IMR-90 (cell line): ENCODE data around the gene SLC24A3. TPM values are rescaled to one million over a fixed set of nuclear protein-coding genes. Genes with fewer than 3 reads are reported as not detected.

Experiments used
- ATAC-seq: fragments of 200-7000 bp; cut with Tn5 transposase; 2 replicates; pipeline ENCODE4 v1.9.1; 2020; ENCODE audit warnings: low read depth, mild to moderate bottlenecking, moderate library complexity
- BruUV-seq: library from RNA; stranded (reverse); fragments of 400-500 nt; replicated peaks from 2 replicates; lab custom pipeline; 2021; lab: Mats Ljungman, UMichigan
- CTCF ChIA-PET: fragments of 300-600 bp; formaldehyde crosslinking; extraction: SDS; loops from one replicate; lab custom pipeline; 2021; ENCODE audit warnings: antibody characterized with exemption; lab: Yijun Ruan, JAX
- POLR2A ChIA-PET: fragments of 300-600 bp; sonication (Branson Sonifier 250); formaldehyde crosslinking; loops from one replicate; lab custom pipeline; 2022; ENCODE audit warnings: antibody characterized with exemption; ENCODE audit not compliant: unreplicated experiment; lab: Charles Lee
- DNase-seq: peaks from one replicate; pipeline ENCODE4 v3.0.0; 2013
- H2AFZ ChIP-seq: replicated peaks from 2 replicates; pipeline ENCODE3; 2013; ENCODE audit warnings: low read length, mild to moderate bottlenecking; ENCODE audit not compliant: poor library complexity
- H2AK5ac ChIP-seq: 2 replicates; pipeline ENCODE4 v1.6.1; 2013; ENCODE audit warnings: low read depth, low read length, inconsistent platforms
- H2AK9ac ChIP-seq: replicated peaks from 2 replicates; pipeline ENCODE3; 2013; ENCODE audit warnings: mild to moderate bottlenecking, low read depth, low read length, moderate library complexity; ENCODE audit not compliant: poor library complexity
- H2BK120ac ChIP-seq: 2 replicates; pipeline ENCODE4 v1.6.1; 2013; ENCODE audit warnings: low read depth, low read length, inconsistent platforms
- H2BK15ac ChIP-seq: 3 replicates; pipeline ENCODE4 v1.6.1; 2013; ENCODE audit warnings: low read depth, low read length, inconsistent platforms
- H2BK20ac ChIP-seq: 2 replicates; pipeline ENCODE4 v1.6.1; 2013; ENCODE audit warnings: low read depth, mild to moderate bottlenecking, inconsistent platforms, low read length, moderate library complexity
- H2BK5ac ChIP-seq: 2 replicates; pipeline ENCODE4 v1.6.1; 2013; ENCODE audit warnings: mild to moderate bottlenecking, low read depth, low read length, inconsistent platforms; ENCODE audit not compliant: poor library complexity, severe bottlenecking
- H3K14ac ChIP-seq: replicated peaks from 2 replicates; pipeline ENCODE4 v1.6.1; 2013; ENCODE audit warnings: low read depth, low read length, inconsistent platforms
- H3K18ac ChIP-seq: 2 replicates; pipeline ENCODE4 v1.6.1; 2013; ENCODE audit warnings: low read depth, low read length, control low read depth
- H3K23ac ChIP-seq: 2 replicates; pipeline ENCODE4 v1.6.1; 2013; ENCODE audit warnings: low read depth, low read length, inconsistent platforms
- H3K27ac ChIP-seq: 2 replicates; pipeline ENCODE4 v1.5.1; 2013; ENCODE audit warnings: mild to moderate bottlenecking, control low read depth, low read length; ENCODE audit not compliant: insufficient read depth
- H3K27me3 ChIP-seq: 2 replicates; pipeline ENCODE4 v1.6.1; 2013; ENCODE audit warnings: low read length; ENCODE audit not compliant: control insufficient read depth, insufficient read depth
- H3K36me3 ChIP-seq: 2 replicates; pipeline ENCODE4 v1.6.1; 2013; ENCODE audit warnings: low read length, mixed read lengths; ENCODE audit not compliant: control insufficient read depth, insufficient read depth
- H3K4ac ChIP-seq: 2 replicates; pipeline ENCODE4 v1.6.1; 2013; ENCODE audit warnings: low read depth, low read length, inconsistent platforms
- H3K4me1 ChIP-seq: 2 replicates; pipeline ENCODE4 v1.6.1; 2013; ENCODE audit warnings: low read length, mixed read lengths; ENCODE audit not compliant: control insufficient read depth, insufficient read depth
- H3K4me2 ChIP-seq: 2 replicates; pipeline ENCODE4 v1.6.1; 2013; ENCODE audit warnings: low read depth, mild to moderate bottlenecking, control low read depth, low read length, moderate library complexity
- H3K4me3 ChIP-seq: 2 replicates; pipeline ENCODE4 v1.5.1; 2013; ENCODE audit warnings: low read depth, mild to moderate bottlenecking, control low read depth, low read length, moderate library complexity; ENCODE audit not compliant: insufficient read depth
- H3K56ac ChIP-seq: 2 replicates; pipeline ENCODE4 v1.6.1; 2013; ENCODE audit warnings: low read length, inconsistent platforms; ENCODE audit not compliant: insufficient read depth; ENCODE audit errors: extremely low read depth
- H3K79me1 ChIP-seq, 2 experiments: 2 replicates each; pipeline ENCODE4 v1.6.1; 2013; ENCODE audit warnings: low read length in 2 of 2, inconsistent platforms in 1 of 2, low read depth in 1 of 2
- H3K9ac ChIP-seq: 2 replicates; pipeline ENCODE4 v1.6.1; 2013; ENCODE audit warnings: low read depth, low read length, control low read depth
- H3K9me1 ChIP-seq: 2 replicates; pipeline ENCODE4 v1.6.1; 2013; ENCODE audit warnings: low read length, inconsistent platforms; ENCODE audit not compliant: insufficient read depth
- H3K9me3 ChIP-seq: 2 replicates; pipeline ENCODE4 v1.6.1; 2013; ENCODE audit warnings: low read length; ENCODE audit not compliant: control insufficient read depth, insufficient read depth
- H4K20me1 ChIP-seq: 2 replicates; pipeline ENCODE4 v1.6.1; 2013; ENCODE audit warnings: low read length, inconsistent platforms; ENCODE audit not compliant: insufficient read depth
- H4K5ac ChIP-seq: 2 replicates; pipeline ENCODE4 v1.6.1; 2013; ENCODE audit warnings: mild to moderate bottlenecking, low read depth, low read length, control low read depth
- H4K8ac ChIP-seq, 2 experiments: 2 replicates each; pipeline ENCODE4 v1.6.1; 2013; ENCODE audit warnings: low read depth in 2 of 2, low read length in 2 of 2, control low read depth in 1 of 2, inconsistent platforms in 1 of 2
- H4K91ac ChIP-seq: 2 replicates; pipeline ENCODE4 v1.6.1; 2013; ENCODE audit warnings: low read depth, low read length, inconsistent platforms; ENCODE audit not compliant: insufficient read depth
- BHLHE40 ChIP-seq: fragments of 150-350 bp; IDR thresholded peaks from 2 replicates; pipeline ENCODE4 v1.6.1; 2016; ENCODE audit warnings: mild to moderate bottlenecking, low read depth, low read length
- CEBPB ChIP-seq: IDR thresholded peaks from 2 replicates; pipeline ENCODE4 v1.6.1; 2012; ENCODE audit warnings: low read depth, low read length, improper control_type of control experiment
- CTCF ChIP-seq: conservative IDR thresholded peaks from 2 replicates; pipeline ENCODE4 v1.5.1; 2012; ENCODE audit warnings: mild to moderate bottlenecking, low read depth, low read length, improper control_type of control experiment
- FOS ChIP-seq: fragments of 150-350 bp; IDR thresholded peaks from 2 replicates; pipeline ENCODE4 v1.6.1; 2016; ENCODE audit warnings: low read depth, low read length
- MAFK ChIP-seq: IDR thresholded peaks from 2 replicates; pipeline ENCODE4 v1.6.1; 2012; ENCODE audit warnings: low read depth, low read length, improper control_type of control experiment
- MAZ ChIP-seq: IDR thresholded peaks from 2 replicates; pipeline ENCODE4 v1.6.1; 2012; ENCODE audit warnings: low read depth, mild to moderate bottlenecking, low read length, improper control_type of control experiment, moderate library complexity, borderline replicate concordance
- MXI1 ChIP-seq: IDR thresholded peaks from 2 replicates; pipeline ENCODE4 v1.6.1; 2012; ENCODE audit warnings: low read depth, mild to moderate bottlenecking, low read length, moderate library complexity, borderline replicate concordance
- NFE2L2 ChIP-seq: fragments of 150-350 bp; IDR thresholded peaks from 2 replicates; pipeline ENCODE4 v1.6.1; 2016; ENCODE audit warnings: low read depth, mild to moderate bottlenecking, low read length
- POLR2A ChIP-seq: IDR thresholded peaks from 2 replicates; pipeline ENCODE4 v1.6.1; 2012; ENCODE audit warnings: mild to moderate bottlenecking, low read depth, low read length
- RAD21 ChIP-seq: IDR thresholded peaks from 2 replicates; pipeline ENCODE4 v1.6.1; 2012; ENCODE audit warnings: low read length, improper control_type of control experiment
- RCOR1 ChIP-seq: IDR thresholded peaks from 2 replicates; pipeline ENCODE4 v1.6.1; 2012; ENCODE audit warnings: mild to moderate bottlenecking, low read length, improper control_type of control experiment; ENCODE audit not compliant: insufficient replicate concordance
- RFX5 ChIP-seq: IDR thresholded peaks from 2 replicates; pipeline ENCODE4 v1.8.0; 2012; ENCODE audit warnings: low read depth, mild to moderate bottlenecking, low read length, moderate library complexity
- SMC3 ChIP-seq: fragments of 150-350 bp; IDR thresholded peaks from 2 replicates; pipeline ENCODE4 v1.6.1; 2016; ENCODE audit warnings: low read depth, mild to moderate bottlenecking, antibody characterized with exemption, low read length, moderate library complexity
- WGBS, 2 experiments: methylation state at CpG; one replicate each; pipeline versions ENCODE4 v1.1.5 to v1.1.7; 2013; ENCODE audit warnings: missing lambda C conversion rate in 2 of 2; ENCODE audit not compliant: insufficient read length in 1 of 2; ENCODE audit errors: extremely low coverage in 2 of 2; 5-methylcytosine and 5-hydroxymethylcytosine counted together
- dilution Hi-C: fragments of 300-500 bp; cut with HindIII; formaldehyde crosslinking; loops from one replicate; pipeline ENCODE4 v1.14.3; 2018; ENCODE audit warnings: low sequenced_read_pairs; ENCODE audit not compliant: unreplicated experiment
- in situ Hi-C: fragments of 300-500 bp; cut with MboI; formaldehyde crosslinking; loops from 3 replicates; pipeline ENCODE4 v1.14.3; 2019; ENCODE audit warnings: low sequenced_read_pairs, inconsistent platforms, mixed read lengths
- intact Hi-C: fragments of 100-400 bp; cut with micrococcal nuclease; formaldehyde crosslinking; loops from 2 replicates; pipeline ENCODE4 v1.10.0; 2022
- polyA plus RNA-seq, 3 experiments: library from polyadenylated mRNA; depleted of rRNA; stranded (reverse); fragments of >200 nt; gene quantifications; 2 replicates each; pipeline ENCODE4 v1.2.3, GENCODE V29; 2012; ENCODE audit warnings: low replicate concordance in 1 of 3
- total RNA-seq: library from RNA; depleted of rRNA; stranded (reverse); fragments of >200 nt; gene quantifications from 2 replicates; pipeline ENCODE4 v1.2.3, GENCODE V29; 2012
- TF ChIP-seq, protein P1 (sequence below): fragments of 150-350 bp; IDR thresholded peaks from 2 replicates; pipeline ENCODE4 v1.6.1; 2017; ENCODE audit warnings: mild to moderate bottlenecking, antibody characterized with exemption, low read length, low read depth

SLC24A3 gene
- total and polyA plus RNA-seq, 2 of the 4 experiments (the other 2 are of a cell fraction), result not detected

- WGBS, 2 experiments, result no CpG with 5 or more reads among the region's 2 CpGs
- Histone ChIP-seq H3K9ac (no peak overlapping the region), H2BK120ac (no peak overlapping the region), H3K4me2 (no peak overlapping the region), H2AFZ (no peak overlapping the region), H2BK20ac (no peak overlapping the region), H3K4me3 (no peak overlapping the region), H2AK9ac (no peak overlapping the region), H3K36me3 (no peaks in the 10 kb centered on the region), H3K27ac (no peak overlapping the region), H4K8ac (no peak overlapping the region), H4K20me1 (no peaks in the 10 kb centered on the region), H2AK5ac (peak overlapping the region; percentile 53), H3K9me3 (no peaks in the 10 kb centered on the region), H3K14ac (no peak overlapping the region), H3K79me1 (no peaks in the 10 kb centered on the region), H3K56ac (no peak overlapping the region), H4K5ac (no peak overlapping the region), H3K18ac (no peak overlapping the region), H3K4me1 (peaks cover 8% of the 10 kb centered on the region; the same call in 1 of the 2 replicates), H3K27me3 (no peaks in the 10 kb centered on the region), H2BK15ac (no peak overlapping the region), H3K23ac (no peak overlapping the region), H2BK5ac (no peak overlapping the region), H4K91ac (no peak overlapping the region), H3K4ac (no peak overlapping the region), H3K9me1 (peaks cover 6% of the 10 kb centered on the region; the same call in 1 of the 2 replicates)
- dilution Hi-C loops (no loop called here), intact Hi-C loops (no loop called here), in situ Hi-C loops (loop anchor here (10.0 to 25.0 kb wide), 2 partner anchors 190 to 542 kb away; no protein-coding TSS in a partner anchor)
- POLR2A ChIA-PET, result no interaction called here
- BruUV-seq, result no TSS peak
- TF ChIP-seq CTCF, result no peak
- TF ChIP-seq SMC3, result no peak
- TF ChIP-seq, protein P1, sequence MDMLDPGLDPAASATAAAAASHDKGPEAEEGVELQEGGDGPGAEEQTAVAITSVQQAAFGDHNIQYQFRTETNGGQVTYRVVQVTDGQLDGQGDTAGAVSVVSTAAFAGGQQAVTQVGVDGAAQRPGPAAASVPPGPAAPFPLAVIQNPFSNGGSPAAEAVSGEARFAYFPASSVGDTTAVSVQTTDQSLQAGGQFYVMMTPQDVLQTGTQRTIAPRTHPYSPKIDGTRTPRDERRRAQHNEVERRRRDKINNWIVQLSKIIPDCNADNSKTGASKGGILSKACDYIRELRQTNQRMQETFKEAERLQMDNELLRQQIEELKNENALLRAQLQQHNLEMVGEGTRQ, result no peak
- TF ChIP-seq RFX5, result no peak
- no peak for TF ChIP-seq FOS
- no peak for TF ChIP-seq MXI1
- TF ChIP-seq BHLHE40, result no peak
- no peak for TF ChIP-seq MAFK
- no peak for TF ChIP-seq NFE2L2
- TF ChIP-seq CEBPB, result no peak
- TF ChIP-seq POLR2A, result no peak
- TF ChIP-seq RCOR1, result no peak
- no peak for TF ChIP-seq RAD21
- no peak for TF ChIP-seq MAZ
- CTCF ChIA-PET, result no interaction called here
- DNase-seq (no peak), ATAC-seq (no peak)
Observed at GRCh38 chr20:19695081-19695480, 482.6 kb downstream of the SLC24A3 start.
